GM18499 (cell line): ENCODE results near the gene GXYLT2.
"Not testable (repeated sequence)": the region's sequence is repeated elsewhere in the genome, so short reads cannot be mapped to it uniquely, and the experiment has no call there.

Source experiments
- ATAC-seq: cut with Tn5 transposase; IDR thresholded peaks from one replicate; pipeline ENCODE4 v1.9.1; 2021; ENCODE audit warnings: moderate number of reproducible peaks; ENCODE audit not compliant: insufficient read depth, unreplicated experiment

GXYLT2 gene

DNA sequence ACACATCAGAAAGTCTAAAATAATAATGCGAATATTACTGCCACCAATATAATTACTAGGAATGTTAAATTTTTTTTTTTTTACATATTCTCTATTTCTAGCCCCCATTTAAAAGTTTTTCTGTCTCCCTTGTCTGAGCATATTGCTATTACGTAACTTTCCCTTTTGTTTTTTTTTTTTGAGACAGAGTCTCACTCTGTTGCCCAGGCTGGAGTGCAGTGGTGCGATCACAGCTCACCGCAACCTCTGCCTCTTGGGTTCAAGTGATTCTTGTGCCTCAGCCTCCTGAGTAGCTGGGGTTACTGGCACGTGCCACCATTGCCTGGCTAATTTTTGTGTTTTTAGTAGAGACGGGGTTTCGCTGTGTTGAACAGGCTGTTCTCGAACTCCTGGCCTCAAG lies 115.2 kb downstream of the GXYLT2 start:
- not testable (repeated sequence) for ATAC-seq

GRCh38 chr3:73004316-73004715 lies 116.5 kb downstream of the GXYLT2 start:
- ATAC-seq, result no peak

DNA sequence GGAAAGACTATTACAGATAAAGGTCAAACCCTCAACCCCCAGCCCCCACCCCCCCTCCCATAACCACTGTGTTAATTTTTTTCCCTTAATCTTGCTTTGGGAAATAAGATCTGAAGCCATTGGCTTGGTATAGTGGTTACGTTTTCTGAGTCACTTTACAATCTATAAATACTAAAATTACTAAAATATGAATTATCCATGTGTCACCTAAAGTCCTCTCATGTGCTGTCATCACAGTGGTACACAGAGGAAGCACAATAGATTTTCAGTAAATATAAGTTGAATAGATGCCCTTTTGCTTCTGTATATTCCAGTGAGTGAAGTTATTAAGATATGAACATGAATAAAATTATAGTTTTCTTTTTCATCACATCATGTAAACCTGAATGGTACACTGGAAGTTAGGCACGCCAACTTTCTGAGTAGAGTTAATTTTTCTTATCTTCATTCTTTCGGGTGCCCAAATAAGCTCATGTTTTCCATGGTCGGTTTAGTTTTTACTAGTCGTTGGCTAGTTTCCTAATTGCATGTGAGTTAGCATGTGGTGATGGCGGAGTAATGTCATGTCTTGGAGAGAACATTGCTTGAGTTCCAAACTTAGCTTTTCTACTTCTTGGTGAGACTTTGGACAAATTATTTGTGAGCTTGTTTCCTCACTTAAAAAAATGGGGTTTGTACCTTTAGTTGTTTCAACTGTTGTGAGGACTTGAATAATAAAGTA lies 120.3 kb downstream of the GXYLT2 start:
- ATAC-seq, result no peak

DNA sequence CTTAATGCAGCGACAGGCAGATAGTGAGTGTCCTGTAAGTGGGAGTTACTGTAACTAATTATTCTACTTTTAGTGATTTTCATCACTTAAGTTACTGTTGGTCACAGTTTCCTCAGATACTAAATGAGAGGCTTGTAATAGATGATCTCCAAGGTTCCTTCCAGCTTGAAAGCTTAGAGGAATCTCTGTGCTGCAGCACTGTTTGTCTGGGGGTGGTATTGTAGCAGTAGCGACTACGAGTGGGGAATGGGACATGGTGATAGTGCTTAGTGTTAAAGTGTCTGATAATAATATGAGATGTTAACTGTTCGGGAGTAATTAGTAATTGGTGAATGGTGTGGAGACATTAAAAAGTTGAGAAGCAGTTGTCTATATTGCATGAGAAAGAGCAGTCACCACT lies 121.2 kb downstream of the GXYLT2 start:
- ATAC-seq, result no peak

GRCh38 chr3:73009750-73010149 lies 121.9 kb downstream of the GXYLT2 start:
- ATAC-seq, result no peak

- ATAC-seq, result no peak
Observed at GRCh38 chr3:73010158-73010557, 122.3 kb downstream of the GXYLT2 start.

GRCh38 chr3:73018298-73018697 lies 130.5 kb downstream of the GXYLT2 start:
- no peak for ATAC-seq

DNA sequence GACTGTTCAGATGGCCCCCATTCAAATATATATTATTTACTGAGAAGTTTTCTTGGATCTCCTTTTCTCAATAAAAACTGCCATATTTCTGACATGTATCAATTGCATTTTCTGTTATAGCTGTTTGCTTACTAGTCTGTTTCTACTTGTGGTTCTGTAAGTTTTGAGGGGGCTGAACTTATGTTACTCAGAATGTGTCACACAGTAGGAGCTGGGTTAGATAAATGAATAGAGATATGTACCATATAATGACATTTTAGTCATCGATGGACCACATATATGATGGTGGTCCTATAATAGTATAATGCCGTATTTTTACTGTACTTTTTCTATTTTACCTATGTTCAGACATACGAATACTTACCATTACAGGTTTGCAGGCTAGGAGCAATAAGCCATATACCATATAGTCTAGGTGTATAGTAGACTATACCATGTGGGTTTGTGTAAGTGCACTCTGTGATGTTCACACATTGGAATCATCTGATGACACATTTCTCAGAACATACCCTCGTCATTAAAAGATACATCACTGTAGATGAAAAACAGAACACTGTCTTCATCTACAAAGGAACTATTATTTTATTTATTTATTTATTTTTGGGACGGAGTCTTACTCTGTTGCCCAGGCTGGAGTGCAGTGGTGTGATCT lies 131.1 kb downstream of the GXYLT2 start:
- no peak for ATAC-seq

DNA sequence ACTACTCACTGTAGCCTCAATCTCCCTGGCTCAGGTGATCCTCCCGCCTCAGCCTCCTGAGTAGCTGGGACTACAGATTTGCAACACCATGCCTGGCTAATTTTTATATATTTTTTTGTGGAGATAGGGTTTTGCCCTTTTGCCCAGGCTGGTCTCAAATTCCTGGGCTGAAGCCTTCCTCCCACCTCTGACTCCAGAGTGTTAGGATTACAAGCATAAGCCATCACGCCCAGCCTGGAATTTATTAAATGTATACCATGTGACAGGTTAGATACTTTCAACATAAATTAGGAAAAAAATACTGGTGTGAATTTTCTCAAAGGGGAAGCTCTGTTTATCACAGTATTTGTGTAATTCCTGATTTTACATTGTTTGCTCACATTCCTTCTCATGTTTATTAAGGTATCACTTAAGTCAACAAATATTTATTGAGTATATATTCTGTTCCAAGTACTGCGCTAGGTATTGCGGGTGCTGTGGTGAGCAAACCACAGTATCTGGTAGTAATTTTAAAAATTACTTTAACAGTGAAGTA lies 133.5 kb downstream of the GXYLT2 start:
- ATAC-seq, result no peak

- no peak for ATAC-seq
Observed at GRCh38 chr3:73024836-73025235, 137.0 kb downstream of the GXYLT2 start.

- ATAC-seq, result no peak
Observed at GRCh38 chr3:73026111-73026759, 138.4 kb downstream of the GXYLT2 start.
